HG03139 (cell line): ENCODE measurements around the gene WNT4.
"Not testable (repeated sequence)": the region's sequence is repeated elsewhere in the genome, so short reads cannot be mapped to it uniquely, and the experiment has no call there.

Experiments used
- ATAC-seq: cut with Tn5 transposase; IDR thresholded peaks from one replicate; pipeline ENCODE4 v1.9.1; 2021; ENCODE audit not compliant: unreplicated experiment

WNT4 gene

GRCh38 chr1:22114083-22115012 is 28.5 kb downstream of the WNT4 start:
- no peak for ATAC-seq

GRCh38 chr1:22112554-22112953 is 30.3 kb downstream of the WNT4 start:
- no peak for ATAC-seq

GRCh38 chr1:22111620-22112019 is 31.3 kb downstream of the WNT4 start:
- no peak for ATAC-seq

- ATAC-seq = no peak
Observed at GRCh38 chr1:22111115-22111514, 31.8 kb downstream of the WNT4 start.

- ATAC-seq = no peak
Observed at GRCh38 chr1:22110016-22110415, 32.9 kb downstream of the WNT4 start.

GRCh38 chr1:22108339-22109105 is 34.4 kb downstream of the WNT4 start:
- ATAC-seq = no peak

GRCh38 chr1:22107126-22107525 is 35.8 kb downstream of the WNT4 start:
- ATAC-seq = no peak

GRCh38 chr1:22105611-22106207 is 37.2 kb downstream of the WNT4 start:
- no peak for ATAC-seq

- no peak for ATAC-seq
Observed at GRCh38 chr1:22104865-22105437, 37.9 kb downstream of the WNT4 start.

GRCh38 chr1:22104094-22104493 is 38.8 kb downstream of the WNT4 start:
- ATAC-seq = no peak

- ATAC-seq = no peak
Observed at GRCh38 chr1:22102746-22103145, 40.2 kb downstream of the WNT4 start.

GRCh38 chr1:22101995-22102394 is 40.9 kb downstream of the WNT4 start:
- no peak for ATAC-seq

- ATAC-seq = no peak
Observed at GRCh38 chr1:22101199-22101598, 41.7 kb downstream of the WNT4 start.

GRCh38 chr1:22100168-22100567 is 42.7 kb downstream of the WNT4 start:
- no peak for ATAC-seq

GRCh38 chr1:22098752-22099151 is 44.1 kb downstream of the WNT4 start:
- no peak for ATAC-seq

GRCh38 chr1:22096463-22096862 is 46.4 kb downstream of the WNT4 start:
- ATAC-seq = no peak

- no peak for ATAC-seq
Observed at GRCh38 chr1:22096036-22096435, 46.9 kb downstream of the WNT4 start.

GRCh38 chr1:22093513-22093912 is 49.4 kb downstream of the WNT4 start:
- no peak for ATAC-seq

GRCh38 chr1:22092026-22092768 is 50.7 kb downstream of the WNT4 start:
- not testable (repeated sequence) for ATAC-seq

GRCh38 chr1:22090867-22091266 is 52.0 kb downstream of the WNT4 start:
- ATAC-seq = no peak

GRCh38 chr1:22089787-22090186 is 53.1 kb downstream of the WNT4 start:
- ATAC-seq = no peak
